Transverse colon (tissue), 4 donors: ENCODE data around the gene RAI1. TPM values are rescaled to one million over a fixed set of nuclear protein-coding genes. Genes with fewer than 3 reads are reported as not detected.

Source experiments
- DNase-seq: peaks from one replicate; pipeline ENCODE4 v3.0.0-alpha.2; 2019
- H3K27ac ChIP-seq, 4 donors: fragments of 200-600 bp; sonication (generic); 2 replicates each; pipeline ENCODE4 v1.5.1; 2016 to 2018; ENCODE audit warnings: inconsistent platforms in 4 of 4
- H3K27me3 ChIP-seq: fragments of 200-600 bp; sonication (generic); 2 replicates; pipeline ENCODE4 v1.5.1; 2017; ENCODE audit warnings: inconsistent platforms
- H3K36me3 ChIP-seq, 4 donors: fragments of 200-600 bp; sonication (generic); 2 replicates each; pipeline ENCODE4 v1.5.1; 2017 to 2019; ENCODE audit warnings: inconsistent platforms in 4 of 4
- H3K4me1 ChIP-seq, 4 donors: fragments of 200-600 bp; sonication (generic); 2 replicates each; pipeline ENCODE4 v1.5.1; 2017 to 2020; ENCODE audit warnings: inconsistent platforms in 4 of 4
- H3K4me3 ChIP-seq, 4 donors: fragments of 200-600 bp; sonication (generic); 1 replicate in 1 of 4; 2 replicates in 3 of 4; pipeline versions ENCODE4 v1.5.1 to v1.6.1; 2017 to 2019; ENCODE audit warnings: inconsistent platforms in 4 of 4
- H3K9me3 ChIP-seq, 2 donors: fragments of 200-600 bp; sonication (generic); 2 replicates each; pipeline ENCODE4 v1.5.1; 2017 to 2019; ENCODE audit warnings: inconsistent platforms in 2 of 2
- CTCF ChIP-seq, 5 experiments: fragments of 200-600 bp in 3 of 5; fragments of 450-650 bp in 2 of 5; sonication (generic) in 3 of 5; IDR thresholded peaks; 1 replicate in 2 of 5; 2 replicates in 3 of 5; pipeline ENCODE4 v1.5.1; 2016 to 2017; ENCODE audit warnings: antibody characterized with exemption in 5 of 5, inconsistent platforms in 3 of 5, mild to moderate bottlenecking in 2 of 5, moderate library complexity in 1 of 5
- EP300 ChIP-seq: sonication (generic); formaldehyde crosslinking; IDR thresholded peaks from one replicate; pipeline ENCODE4 v1.6.1; 2017; ENCODE audit warnings: antibody characterized with exemption, low read depth
- POLR2A ChIP-seq: fragments of 450-650 bp; IDR thresholded peaks from one replicate; pipeline ENCODE4 v1.6.1; 2016; ENCODE audit warnings: antibody characterized with exemption, mild to moderate bottlenecking, moderate library complexity
- POLR2AphosphoS5 ChIP-seq, 3 donors: sonication (generic); formaldehyde crosslinking; IDR thresholded peaks; one replicate each; pipeline ENCODE4 v1.6.1; 2016; ENCODE audit warnings: antibody characterized with exemption in 3 of 3
- WGBS, 2 donors: methylation state at CpG; one replicate each; pipeline ENCODE4 v1.1.5; 2018; ENCODE audit warnings: low coverage in 1 of 2; 5-methylcytosine and 5-hydroxymethylcytosine counted together
- in situ Hi-C, 4 donors: fragments of 200-750 bp; cut with MboI; loops; one replicate each; pipeline versions ENCODE4 v1.15.0 to v1.15.1; 2017; ENCODE audit warnings: low sequenced_read_pairs in 3 of 4, low pct_ligation_motif_present in 1 of 4, low pct_unique_long_range_greater_than_20kb in 1 of 4
- intact Hi-C: fragments of 100-400 bp; cut with DNase I; formaldehyde crosslinking; loops from one replicate; pipeline ENCODE4 v1.15.1; 2023; ENCODE audit warnings: low total_unique reads
- total RNA-seq, 4 donors: library from RNA; depleted of rRNA; stranded (reverse); fragments of >200 nt; gene quantifications; one replicate each; pipeline ENCODE4 v1.1.0, GENCODE V29; 2016

The RAI1 gene
- total RNA-seq, 4 donors from 2014 or later, result 14.1 to 163 (median 34.6) TPM

GRCh38 chr17:17706140-17707060 lies 25.1 kb downstream of the RAI1 start:
- Histone ChIP-seq H3K36me3 (no peaks in the 10 kb centered on the region), H3K27ac (no peak overlapping the region), H3K9me3 (no peaks in the 10 kb centered on the region), H3K4me1 (peaks cover 13 to 25% (median 19%) of the 10 kb centered on the region in 4 donors), H3K27me3 (no peaks in the 10 kb centered on the region), H3K4me3 (no peak overlapping the region)
- no peak for TF ChIP-seq POLR2A
- no peak for TF ChIP-seq CTCF (IDR thresholded peaks at IDR 0.05)
- no peak for TF ChIP-seq EP300
- no peak for TF ChIP-seq POLR2AphosphoS5 (IDR thresholded peaks at IDR 0.05)
- WGBS, 2 donors, result 87 to 100% methylated on average over 5 to 12 of the region's 12 CpGs
- no peak for DNase-seq
- intact Hi-C loops (no loop called here), in situ Hi-C loops (no loop called here)

GRCh38 chr17:17708295-17708694 lies 27.0 kb downstream of the RAI1 start:
- Histone ChIP-seq H3K27me3 (no peaks in the 10 kb centered on the region), H3K27ac (no peak overlapping the region), H3K36me3 (no peaks in the 10 kb centered on the region), H3K4me1 (peaks cover 17 to 35% (median 24%) of the 10 kb centered on the region in 4 donors), H3K4me3 (no peak overlapping the region), H3K9me3 (no peaks in the 10 kb centered on the region)
- intact Hi-C loops (no loop called here), in situ Hi-C loops (no loop called here)
- TF ChIP-seq CTCF (IDR thresholded peaks at IDR 0.05), result no peak
- no peak for TF ChIP-seq POLR2AphosphoS5 (IDR thresholded peaks at IDR 0.05)
- no peak for TF ChIP-seq EP300
- TF ChIP-seq POLR2A, result no peak
- DNase-seq, result no peak

GRCh38 chr17:17708816-17709215 lies 27.6 kb downstream of the RAI1 start:
- 60 to 89% methylated on average over 1 to 9 of the region's 9 CpGs for WGBS, 2 donors
- H3K27ac ChIP-seq, result peak overlapping the region in 3 of 4 donors; percentile 14 to 81 (median 79)
- H3K4me1 ChIP-seq, result peaks cover 18 to 38% (median 27%) of the 10 kb centered on the region in 4 donors
- no peak for DNase-seq
- in situ Hi-C loops (no loop called here), intact Hi-C loops (no loop called here)
- TF ChIP-seq POLR2AphosphoS5 (IDR thresholded peaks at IDR 0.05) (no peak), EP300 (no peak), POLR2A (no peak), CTCF (IDR thresholded peaks at IDR 0.05) (no peak)
- no peaks in the 10 kb centered on the region for H3K36me3 ChIP-seq
- H3K9me3 ChIP-seq, result no peaks in the 10 kb centered on the region
- H3K4me3 ChIP-seq, result no peak overlapping the region
- no peaks in the 10 kb centered on the region for H3K27me3 ChIP-seq

GRCh38 chr17:17709815-17710321 lies 28.6 kb downstream of the RAI1 start:
- H3K9me3 ChIP-seq, result no peaks in the 10 kb centered on the region
- TF ChIP-seq POLR2A (no peak), POLR2AphosphoS5 (IDR thresholded peaks at IDR 0.05) (no peak), EP300 (no peak), CTCF (IDR thresholded peaks at IDR 0.05) (no peak)
- in situ Hi-C loops, result no loop called here
- H3K4me3 ChIP-seq, result no peak overlapping the region
- DNase-seq, result no peak
- H3K36me3 ChIP-seq, result no peaks in the 10 kb centered on the region
- peak overlapping the region; percentile 77 to 81 (median 80) for H3K27ac ChIP-seq
- WGBS, 2 donors, result 81% methylated on average over 15 of the region's 15 CpGs; no CpG with 5 or more reads in 1 of the 2 donors
- peaks cover 29 to 49% (median 35%) of the 10 kb centered on the region in 4 donors for H3K4me1 ChIP-seq
- H3K27me3 ChIP-seq, result no peaks in the 10 kb centered on the region
- intact Hi-C loops, result no loop called here
